GM23248 (cell line): ENCODE data around the gene HIPK2. TPM values are rescaled to one million over a fixed set of nuclear protein-coding genes. Genes with fewer than 3 reads are reported as not detected.

Source experiments
- DNase-seq: peaks from one replicate; pipeline ENCODE4 v3.0.0-alpha.2; 2015
- H2AFZ ChIP-seq: fragments of 200-600 bp; sonication (generic); 2 replicates; pipeline ENCODE4 v1.6.1; 2016; ENCODE audit warnings: antibody characterized with exemption
- H3F3A ChIP-seq: fragments of 200-600 bp; sonication (generic); 2 replicates; pipeline ENCODE4 v1.6.1; 2016; ENCODE audit warnings: mild to moderate bottlenecking, antibody characterized with exemption, mixed run types; ENCODE audit not compliant: insufficient read depth
- H3K27ac ChIP-seq: fragments of 200-600 bp; sonication (generic); 2 replicates; pipeline ENCODE4 v1.5.1; 2016; ENCODE audit warnings: mild to moderate bottlenecking
- H3K27me3 ChIP-seq: fragments of 200-600 bp; sonication (generic); replicated peaks from 2 replicates; pipeline ENCODE4 v1.6.1; 2016; ENCODE audit warnings: mild to moderate bottlenecking; ENCODE audit not compliant: insufficient read depth
- H3K36me3 ChIP-seq: fragments of 200-600 bp; sonication (generic); 2 replicates; pipeline ENCODE4 v1.6.1; 2016; ENCODE audit warnings: low read depth, mild to moderate bottlenecking
- H3K4me1 ChIP-seq: fragments of 200-600 bp; sonication (generic); 2 replicates; pipeline ENCODE4 v1.6.1; 2016; ENCODE audit warnings: mild to moderate bottlenecking; ENCODE audit not compliant: insufficient read depth
- H3K4me2 ChIP-seq: fragments of 200-600 bp; sonication (generic); one replicate; pipeline ENCODE4 v1.6.1; 2016; ENCODE audit warnings: mild to moderate bottlenecking; ENCODE audit not compliant: unreplicated experiment
- H3K4me3 ChIP-seq: fragments of 200-600 bp; sonication (generic); 2 replicates; pipeline ENCODE4 v1.5.1; 2016; ENCODE audit warnings: mild to moderate bottlenecking
- H3K79me2 ChIP-seq: fragments of 200-600 bp; sonication (generic); 2 replicates; pipeline ENCODE4 v1.6.1; 2016; ENCODE audit warnings: mild to moderate bottlenecking; ENCODE audit not compliant: insufficient read depth
- H3K9ac ChIP-seq: fragments of 200-600 bp; sonication (generic); 2 replicates; pipeline ENCODE4 v1.6.1; 2016; ENCODE audit warnings: mild to moderate bottlenecking
- H3K9me2 ChIP-seq: fragments of 200-600 bp; sonication (generic); 2 replicates; pipeline ENCODE4 v1.6.1; 2016; ENCODE audit warnings: mixed run types, mild to moderate bottlenecking, moderate library complexity; ENCODE audit not compliant: insufficient read depth
- H3K9me3 ChIP-seq: fragments of 200-600 bp; sonication (generic); one replicate; pipeline ENCODE4 v1.6.1; 2017; ENCODE audit warnings: low read depth
- H4K20me1 ChIP-seq: fragments of 200-600 bp; sonication (generic); 2 replicates; pipeline ENCODE4 v1.6.0; 2016; ENCODE audit not compliant: insufficient read depth
- EZH2 ChIP-seq: fragments of 200-600 bp; sonication (generic); IDR thresholded peaks from 2 replicates; pipeline ENCODE4 v1.6.1; 2018; ENCODE audit warnings: antibody characterized with exemption, mild to moderate bottlenecking; ENCODE audit not compliant: insufficient read depth, poor library complexity, severe bottlenecking
- EZH2phosphoT487 ChIP-seq: fragments of 200-600 bp; sonication (generic); IDR thresholded peaks from 2 replicates; pipeline ENCODE4 v1.6.1; 2018; ENCODE audit warnings: antibody characterized with exemption, moderate library complexity, mild to moderate bottlenecking, low read depth; ENCODE audit not compliant: insufficient read depth
- WGBS, 2 experiments: methylation state at CpG; one replicate each; pipeline ENCODE4 v1.1.6; 2015 to 2017; ENCODE audit warnings: low lambda C conversion rate in 2 of 2, low coverage in 1 of 2; ENCODE audit errors: missing lambda C conversion rate in 2 of 2; 5-methylcytosine and 5-hydroxymethylcytosine counted together
- in situ Hi-C: fragments of 300-500 bp; cut with MboI; formaldehyde crosslinking; loops from 2 replicates; pipeline ENCODE4 v1.15.0; 2020
- polyA plus RNA-seq: library from polyadenylated mRNA; unstranded; fragments of >200 nt; fragmentation: Nextera tagmentation; extraction: Ambion mirVana; gene quantifications from 2 replicates; pipeline ENCODE4 v1.2.1, GENCODE V29; 2016
- total RNA-seq: library from RNA; depleted of rRNA; stranded (reverse); fragments of >200 nt; shearing (Covaris generic); gene quantifications from 2 replicates; pipeline ENCODE4 v1.2.3, GENCODE V29; 2014

The HIPK2 gene
- total and polyA plus RNA-seq, 2 experiments from 2014 or later = 4.7 to 7.9 TPM

- 96% methylated on average over 2 of the region's 2 CpGs for WGBS, 2 experiments
- H3K4me2 ChIP-seq = no peak overlapping the region
- H3K36me3 ChIP-seq = no peaks in the 10 kb centered on the region
- H2AFZ ChIP-seq = no peak overlapping the region
- TF ChIP-seq EZH2 (no peak), EZH2phosphoT487 (no peak)
- no peak for DNase-seq
- in situ Hi-C loops = no loop called here
- H3K27ac ChIP-seq = no peak overlapping the region
- peaks cover 13% of the 10 kb centered on the region for H4K20me1 ChIP-seq
- H3K4me1 ChIP-seq = no peaks in the 10 kb centered on the region; the same call in 1 of the 2 replicates
- H3K27me3 ChIP-seq = no peaks in the 10 kb centered on the region
- H3K79me2 ChIP-seq = peaks cover 100% of the 10 kb centered on the region
- H3K9ac ChIP-seq = no peak overlapping the region
- no peaks in the 10 kb centered on the region for H3K9me2 ChIP-seq
- no peak overlapping the region for H3K4me3 ChIP-seq
- no peaks in the 10 kb centered on the region for H3K9me3 ChIP-seq
- H3F3A ChIP-seq = peaks cover 8% of the 10 kb centered on the region; the same call in 1 of the 2 replicates
These were observed 19.8 kb downstream of the HIPK2 start for GRCh38 chr7:139757968-139758367.

- Histone ChIP-seq H2AFZ (no peak overlapping the region), H3K79me2 (peaks cover 100% of the 10 kb centered on the region), H3K27me3 (no peaks in the 10 kb centered on the region), H3F3A (no peaks in the 10 kb centered on the region), H3K9me2 (no peaks in the 10 kb centered on the region), H3K36me3 (no peaks in the 10 kb centered on the region), H3K27ac (no peak overlapping the region), H3K4me2 (no peak overlapping the region), H3K4me1 (no peaks in the 10 kb centered on the region), H3K9me3 (no peaks in the 10 kb centered on the region), H3K9ac (no peak overlapping the region), H3K4me3 (no peak overlapping the region), H4K20me1 (peaks cover 6% of the 10 kb centered on the region; the same call in 1 of the 2 replicates)
- DNase-seq = no peak
- 97 to 98% methylated on average over 11 of the region's 11 CpGs for WGBS, 2 experiments
- in situ Hi-C loops = no loop called here
- TF ChIP-seq EZH2phosphoT487 (no peak), EZH2 (no peak)
These were observed 24.1 kb downstream of the HIPK2 start for GRCh38 chr7:139753693-139754111.

GRCh38 chr7:139753081-139753692, 24.6 kb downstream of the HIPK2 start:
- no peak overlapping the region for H3K4me2 ChIP-seq
- H3K4me1 ChIP-seq = no peaks in the 10 kb centered on the region
- no peaks in the 10 kb centered on the region for H3K36me3 ChIP-seq
- H3K79me2 ChIP-seq = peaks cover 100% of the 10 kb centered on the region
- H2AFZ ChIP-seq = no peak overlapping the region
- H3F3A ChIP-seq = no peaks in the 10 kb centered on the region
- H3K4me3 ChIP-seq = no peak overlapping the region
- H3K9me3 ChIP-seq = no peaks in the 10 kb centered on the region
- H3K27me3 ChIP-seq = no peaks in the 10 kb centered on the region
- no peak for DNase-seq
- no peak overlapping the region for H3K27ac ChIP-seq
- H3K9ac ChIP-seq = no peak overlapping the region
- H4K20me1 ChIP-seq = peaks cover 6% of the 10 kb centered on the region; the same call in 1 of the 2 replicates
- WGBS, 2 experiments = 75 to 85% methylated on average over 7 of the region's 7 CpGs
- TF ChIP-seq EZH2 (no peak), EZH2phosphoT487 (no peak)
- in situ Hi-C loops = no loop called here
- H3K9me2 ChIP-seq = no peaks in the 10 kb centered on the region

GRCh38 chr7:139752604-139753003, 25.2 kb downstream of the HIPK2 start:
- Histone ChIP-seq H3K4me2 (no peak overlapping the region), H3K4me1 (no peaks in the 10 kb centered on the region), H3K9ac (no peak overlapping the region), H2AFZ (no peak overlapping the region), H3K9me3 (no peaks in the 10 kb centered on the region), H3K36me3 (no peaks in the 10 kb centered on the region), H3K27me3 (no peaks in the 10 kb centered on the region), H4K20me1 (peaks cover 6% of the 10 kb centered on the region; the same call in 1 of the 2 replicates), H3K9me2 (no peaks in the 10 kb centered on the region), H3F3A (no peaks in the 10 kb centered on the region), H3K4me3 (no peak overlapping the region), H3K79me2 (peaks cover 100% of the 10 kb centered on the region), H3K27ac (no peak overlapping the region)
- in situ Hi-C loops = no loop called here
- no peak for DNase-seq
- no peak for TF ChIP-seq EZH2phosphoT487
- no peak for TF ChIP-seq EZH2
- 91 to 92% methylated on average over 5 of the region's 5 CpGs for WGBS, 2 experiments

- Histone ChIP-seq H3K9me3 (no peaks in the 10 kb centered on the region), H3K36me3 (no peaks in the 10 kb centered on the region), H3K4me2 (no peak overlapping the region), H3K4me3 (no peak overlapping the region), H2AFZ (no peak overlapping the region), H4K20me1 (peaks cover 6% of the 10 kb centered on the region; the same call in 1 of the 2 replicates), H3F3A (no peaks in the 10 kb centered on the region), H3K9me2 (no peaks in the 10 kb centered on the region), H3K27me3 (no peaks in the 10 kb centered on the region), H3K79me2 (peaks cover 100% of the 10 kb centered on the region), H3K9ac (no peak overlapping the region), H3K27ac (no peak overlapping the region), H3K4me1 (no peaks in the 10 kb centered on the region)
- WGBS, 2 experiments = 84% methylated on average over 5 of the region's 5 CpGs
- in situ Hi-C loops = no loop called here
- DNase-seq = no peak
- TF ChIP-seq EZH2phosphoT487 = no peak
- TF ChIP-seq EZH2 = no peak
These were observed 25.6 kb downstream of the HIPK2 start for GRCh38 chr7:139752148-139752547.
